ENCODE results near the gene KCNG2. TPM values are rescaled to one million over a fixed set of nuclear protein-coding genes. Genes with fewer than 3 reads are reported as not detected.

The KCNG2 gene
- polyA plus RNA-seq, 1 donor from 2014 or later, result not detected

- no peak overlapping the region for H3K4me2 ChIP-seq (ENCODE audit: low read length)
- H3K9ac ChIP-seq (ENCODE audit: low read length), result no peak overlapping the region
- no peaks in the 10 kb centered on the region for H3K27me3 ChIP-seq (ENCODE audit: insufficient read depth, low read depth, low read length)
- no peak overlapping the region for H3K4me3 ChIP-seq (ENCODE audit: low read length)
- H3K36me3 ChIP-seq (ENCODE audit: insufficient read depth, low read length), result no peaks in the 10 kb centered on the region
- H3K27ac ChIP-seq (ENCODE audit: low read length), result no peak overlapping the region
- H4K20me1 ChIP-seq (ENCODE audit: insufficient read depth), result no peaks in the 10 kb centered on the region
- no peak for TF ChIP-seq EZH2 (IDR thresholded peaks at IDR 0.05; ENCODE audit: borderline replicate concordance, insufficient read depth, low read length, poor library complexity, severe bottlenecking)
- TF ChIP-seq EP300 (conservative IDR thresholded peaks at IDR 0.05; ENCODE audit: poor library complexity, severe bottlenecking), result no peak
- TF ChIP-seq POLR2AphosphoS5 (IDR thresholded peaks at IDR 0.05), result no peak
- no peak for TF ChIP-seq TAF1 (IDR thresholded peaks at IDR 0.05; ENCODE audit: low read depth)
- TF ChIP-seq MXI1 (conservative IDR thresholded peaks at IDR 0.05; ENCODE audit: poor library complexity, severe bottlenecking), result no peak
- no peak for TF ChIP-seq SMC3 (conservative IDR thresholded peaks at IDR 0.05; ENCODE audit: poor library complexity)
- TF ChIP-seq CTCF (IDR thresholded peaks at IDR 0.05; ENCODE audit: poor library complexity, severe bottlenecking), result no peak
- no peaks in the 10 kb centered on the region for H3K9me3 ChIP-seq (ENCODE audit: low read length)
- no peak overlapping the region for H2AFZ ChIP-seq (ENCODE audit: low read depth, low read length)
- no peaks in the 10 kb centered on the region for H3K79me2 ChIP-seq (replicated peaks; ENCODE audit: insufficient read depth, low read length)
- no peaks in the 10 kb centered on the region for H3K9me2 ChIP-seq (ENCODE audit: insufficient read depth, low read length)
- no peaks in the 10 kb centered on the region for H3F3A ChIP-seq (ENCODE audit: insufficient read depth, low read length, poor library complexity, severe bottlenecking)
Measured at GRCh38 chr18:79823120-79823519, 25.4 kb downstream of the KCNG2 start.

- H3F3A ChIP-seq (ENCODE audit: insufficient read depth, low read length, poor library complexity, severe bottlenecking), result no peaks in the 10 kb centered on the region
- H3K27me3 ChIP-seq (ENCODE audit: insufficient read depth, low read depth, low read length), result no peaks in the 10 kb centered on the region
- no peaks in the 10 kb centered on the region for H3K36me3 ChIP-seq (ENCODE audit: insufficient read depth, low read length)
- no peaks in the 10 kb centered on the region for H4K20me1 ChIP-seq (ENCODE audit: insufficient read depth)
- no peak for TF ChIP-seq CTCF (IDR thresholded peaks at IDR 0.05; ENCODE audit: poor library complexity, severe bottlenecking)
- TF ChIP-seq POLR2AphosphoS5 (IDR thresholded peaks at IDR 0.05), result no peak
- TF ChIP-seq MXI1 (conservative IDR thresholded peaks at IDR 0.05; ENCODE audit: poor library complexity, severe bottlenecking), result no peak
- no peak for TF ChIP-seq SMC3 (conservative IDR thresholded peaks at IDR 0.05; ENCODE audit: poor library complexity)
- no peak for TF ChIP-seq TAF1 (IDR thresholded peaks at IDR 0.05; ENCODE audit: low read depth)
- no peak for TF ChIP-seq EP300 (conservative IDR thresholded peaks at IDR 0.05; ENCODE audit: poor library complexity, severe bottlenecking)
- no peak for TF ChIP-seq EZH2 (IDR thresholded peaks at IDR 0.05; ENCODE audit: borderline replicate concordance, insufficient read depth, low read length, poor library complexity, severe bottlenecking)
- no peak for TF ChIP-seq RAD21 (conservative IDR thresholded peaks at IDR 0.05)
- TF ChIP-seq REST (IDR thresholded peaks at IDR 0.05; ENCODE audit: borderline replicate concordance), result no peak
- H3K27ac ChIP-seq (ENCODE audit: low read length), result no peak overlapping the region
- no peak overlapping the region for H2AFZ ChIP-seq (ENCODE audit: low read depth, low read length)
- H3K79me2 ChIP-seq (replicated peaks; ENCODE audit: insufficient read depth, low read length), result no peaks in the 10 kb centered on the region
- no peak overlapping the region for H3K9ac ChIP-seq (ENCODE audit: low read length)
- H3K9me3 ChIP-seq (ENCODE audit: low read length), result no peaks in the 10 kb centered on the region
- no peak overlapping the region for H3K4me3 ChIP-seq (ENCODE audit: low read length)
- H3K9me2 ChIP-seq (ENCODE audit: insufficient read depth, low read length), result no peaks in the 10 kb centered on the region
- H3K4me2 ChIP-seq (ENCODE audit: low read length), result no peak overlapping the region
Measured at GRCh38 chr18:79825913-79826312, 28.2 kb downstream of the KCNG2 start.
